Peyer's patch (tissue), 4 donors: ENCODE results near the gene OR9A2.

Experiments used
- CTCF ChIP-seq, 6 experiments: fragments of 450-650 bp in 4 of 6; fragments of 200-600 bp in 2 of 6; sonication (generic) in 1 of 6; IDR thresholded peaks; one replicate each; pipeline ENCODE4 v1.5.1; 2017 to 2019; ENCODE audit warnings: antibody characterized with exemption in 6 of 6, mild to moderate bottlenecking in 3 of 6, moderate library complexity in 1 of 6
- POLR2A ChIP-seq, 2 donors: fragments of 450-650 bp; IDR thresholded peaks; one replicate each; pipeline ENCODE4 v1.5.1; 2017; ENCODE audit warnings: antibody characterized with exemption in 2 of 2, mild to moderate bottlenecking in 2 of 2, moderate library complexity in 2 of 2

- no peak for TF ChIP-seq CTCF (IDR thresholded peaks at IDR 0.05)
- TF ChIP-seq POLR2A (IDR thresholded peaks at IDR 0.05) = no peak
Observed at GRCh38 chr7:143042159-143042789, 15.3 kb upstream of the OR9A2 start.
